22Rv1 (cell line): ENCODE data around the gene REXO1.

Experiments
- ZFX ChIP-seq: fragments of 450-650 bp; IDR thresholded peaks from 2 replicates; pipeline ENCODE4 v1.6.1; 2017; ENCODE audit warnings: antibody characterized with exemption, borderline replicate concordance
- TF ChIP-seq, protein P1 (sequence below): fragments of 450-650 bp; IDR thresholded peaks from 2 replicates; pipeline ENCODE4 v1.5.1; 2017; ENCODE audit warnings: mild to moderate bottlenecking

DNA sequence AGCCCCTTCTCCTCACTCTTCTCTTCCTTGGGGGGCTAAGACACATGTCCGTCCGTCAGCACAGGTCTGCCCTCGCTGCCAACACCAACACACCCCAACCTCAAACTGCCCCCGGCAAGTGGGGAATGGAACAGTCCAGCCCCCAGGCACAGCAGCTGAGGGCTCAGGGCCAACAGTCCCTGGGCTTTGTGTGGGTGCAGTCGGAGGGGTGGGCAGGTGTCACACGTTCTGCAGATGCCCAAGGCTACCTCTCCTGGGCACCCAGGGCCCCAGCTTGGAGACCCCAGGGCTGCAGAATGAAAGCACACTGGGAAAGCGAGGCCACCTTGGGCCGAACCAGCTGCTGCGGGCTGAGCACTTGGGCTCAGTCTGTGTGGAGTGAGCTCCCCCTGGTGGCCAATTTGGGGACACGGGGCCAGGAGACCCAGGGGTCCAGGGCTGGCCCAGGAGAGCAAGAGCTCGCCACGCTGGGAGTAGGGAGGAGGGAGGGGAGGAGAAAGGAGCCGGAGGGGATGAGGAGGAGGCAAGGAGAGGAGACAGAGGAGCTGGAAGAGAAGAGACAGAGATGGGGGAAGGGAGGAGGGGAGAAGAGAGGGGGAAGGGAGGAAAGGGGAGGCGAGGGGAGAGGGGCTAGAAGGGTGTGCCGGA, 22.2 kb downstream of the REXO1 start:
- TF ChIP-seq, protein P1, sequence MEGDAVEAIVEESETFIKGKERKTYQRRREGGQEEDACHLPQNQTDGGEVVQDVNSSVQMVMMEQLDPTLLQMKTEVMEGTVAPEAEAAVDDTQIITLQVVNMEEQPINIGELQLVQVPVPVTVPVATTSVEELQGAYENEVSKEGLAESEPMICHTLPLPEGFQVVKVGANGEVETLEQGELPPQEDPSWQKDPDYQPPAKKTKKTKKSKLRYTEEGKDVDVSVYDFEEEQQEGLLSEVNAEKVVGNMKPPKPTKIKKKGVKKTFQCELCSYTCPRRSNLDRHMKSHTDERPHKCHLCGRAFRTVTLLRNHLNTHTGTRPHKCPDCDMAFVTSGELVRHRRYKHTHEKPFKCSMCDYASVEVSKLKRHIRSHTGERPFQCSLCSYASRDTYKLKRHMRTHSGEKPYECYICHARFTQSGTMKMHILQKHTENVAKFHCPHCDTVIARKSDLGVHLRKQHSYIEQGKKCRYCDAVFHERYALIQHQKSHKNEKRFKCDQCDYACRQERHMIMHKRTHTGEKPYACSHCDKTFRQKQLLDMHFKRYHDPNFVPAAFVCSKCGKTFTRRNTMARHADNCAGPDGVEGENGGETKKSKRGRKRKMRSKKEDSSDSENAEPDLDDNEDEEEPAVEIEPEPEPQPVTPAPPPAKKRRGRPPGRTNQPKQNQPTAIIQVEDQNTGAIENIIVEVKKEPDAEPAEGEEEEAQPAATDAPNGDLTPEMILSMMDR: peak; percentile 94
- no peak for TF ChIP-seq ZFX
